ENCODE measurements around the gene SEC24A. TPM values are rescaled to one million over a fixed set of nuclear protein-coding genes. Genes with fewer than 3 reads are reported as not detected.

SEC24A gene
- total RNA-seq, 1 experiment from 2014 or later, result 30.4 TPM

DNA sequence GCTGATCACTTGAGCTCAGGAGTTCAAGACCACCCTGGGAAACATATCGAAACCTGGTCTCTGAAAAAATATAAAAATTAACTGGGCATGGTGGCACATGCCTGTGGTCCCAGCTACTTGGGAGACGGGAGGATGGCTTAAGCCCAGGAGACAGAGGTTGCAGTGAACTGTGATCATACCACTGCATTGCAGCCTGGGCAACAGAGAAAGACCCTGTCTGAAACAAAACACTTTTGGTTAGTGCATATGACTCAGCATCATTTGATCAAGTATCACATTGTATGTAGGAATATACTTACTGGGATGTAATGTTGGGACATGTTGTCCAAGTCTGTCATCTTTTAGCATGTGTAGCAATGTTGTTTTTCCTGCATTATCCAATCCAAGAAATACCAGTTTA is 28.0 kb upstream of the SEC24A start:
- Histone ChIP-seq H2BK120ac (ENCODE audit: low read depth, low read length, poor library complexity, severe bottlenecking) (no peak overlapping the region), H3K14ac (ENCODE audit: insufficient read depth, low read length) (no peak overlapping the region), H3K9me3 (ENCODE audit: control insufficient read depth, low read depth, low read length) (no peaks in the 10 kb centered on the region), H2BK5ac (ENCODE audit: insufficient read length, low read length) (no peak overlapping the region), H2BK15ac (ENCODE audit: low read depth, low read length) (no peak overlapping the region), H2AK5ac (ENCODE audit: insufficient read length, low read length) (no peak overlapping the region), H3K18ac (ENCODE audit: insufficient read length, low read depth, low read length) (no peak overlapping the region), H3K27me3 (ENCODE audit: insufficient read depth, low read length) (no peaks in the 10 kb centered on the region), H4K8ac (replicated peaks; ENCODE audit: insufficient read length, low read depth, low read length) (no peak overlapping the region), H3K4me1 (ENCODE audit: insufficient read depth, low read length) (no peaks in the 10 kb centered on the region), H4K5ac (ENCODE audit: insufficient read length, low read depth, low read length) (no peak overlapping the region), H2BK12ac (ENCODE audit: insufficient read length, low read depth, low read length) (no peak overlapping the region), H3K23ac (ENCODE audit: insufficient read length, low read depth, low read length) (no peak overlapping the region), H4K91ac (ENCODE audit: insufficient read length, low read depth, low read length) (no peak overlapping the region), H3K79me1 (ENCODE audit: insufficient read depth, low read depth, low read length, poor library complexity, severe bottlenecking) (no peaks in the 10 kb centered on the region), H2BK20ac (ENCODE audit: low read depth, low read length, poor library complexity, severe bottlenecking) (no peak overlapping the region), H3K4ac (ENCODE audit: low read depth, low read length) (no peak overlapping the region), H3K23me2 (ENCODE audit: insufficient read length, low read depth, low read length, poor library complexity, severe bottlenecking) (no peaks in the 10 kb centered on the region), H3K27ac (ENCODE audit: insufficient read length, low read depth, low read length) (no peak overlapping the region), H3K56ac (ENCODE audit: insufficient read length, low read depth, low read length) (no peak overlapping the region), H3T11ph (ENCODE audit: low read length) (no peak overlapping the region), H3K79me2 (ENCODE audit: insufficient read depth, low read length) (no peaks in the 10 kb centered on the region), H3K4me2 (ENCODE audit: insufficient read depth, insufficient read length, low read length) (no peak overlapping the region), H3K9ac (ENCODE audit: extremely low read depth, insufficient read length, low read length) (no peak overlapping the region), H2AFZ (ENCODE audit: low read length) (no peak overlapping the region), H4K20me1 (ENCODE audit: control insufficient read depth, insufficient read depth, insufficient read length) (no peaks in the 10 kb centered on the region)
- WGBS (ENCODE audit: extremely low coverage, insufficient read length, low lambda C conversion rate), result no CpG with 5 or more reads among the region's 2 CpGs
- Mint-ChIP-seq H3K27ac (no peak overlapping the region), H3K27me3 (ENCODE audit: low read depth) (no peaks in the 10 kb centered on the region), H3K4me1 (no peaks in the 10 kb centered on the region), H3K36me3 (ENCODE audit: insufficient read depth in 1 of 3, low read depth in 3 of 3) (peaks cover 7 to 41% (median 25%) of the 10 kb centered on the region in 3 experiments), H3K4me3 (no peak overlapping the region), H3K9me3 (no peaks in the 10 kb centered on the region)
- no peak for DNase-seq
- TF ChIP-seq, protein P1, sequence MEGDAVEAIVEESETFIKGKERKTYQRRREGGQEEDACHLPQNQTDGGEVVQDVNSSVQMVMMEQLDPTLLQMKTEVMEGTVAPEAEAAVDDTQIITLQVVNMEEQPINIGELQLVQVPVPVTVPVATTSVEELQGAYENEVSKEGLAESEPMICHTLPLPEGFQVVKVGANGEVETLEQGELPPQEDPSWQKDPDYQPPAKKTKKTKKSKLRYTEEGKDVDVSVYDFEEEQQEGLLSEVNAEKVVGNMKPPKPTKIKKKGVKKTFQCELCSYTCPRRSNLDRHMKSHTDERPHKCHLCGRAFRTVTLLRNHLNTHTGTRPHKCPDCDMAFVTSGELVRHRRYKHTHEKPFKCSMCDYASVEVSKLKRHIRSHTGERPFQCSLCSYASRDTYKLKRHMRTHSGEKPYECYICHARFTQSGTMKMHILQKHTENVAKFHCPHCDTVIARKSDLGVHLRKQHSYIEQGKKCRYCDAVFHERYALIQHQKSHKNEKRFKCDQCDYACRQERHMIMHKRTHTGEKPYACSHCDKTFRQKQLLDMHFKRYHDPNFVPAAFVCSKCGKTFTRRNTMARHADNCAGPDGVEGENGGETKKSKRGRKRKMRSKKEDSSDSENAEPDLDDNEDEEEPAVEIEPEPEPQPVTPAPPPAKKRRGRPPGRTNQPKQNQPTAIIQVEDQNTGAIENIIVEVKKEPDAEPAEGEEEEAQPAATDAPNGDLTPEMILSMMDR (conservative IDR thresholded peaks at IDR 0.05), result no peak
